Neural cell (in vitro differentiated cells): ENCODE data around the gene IGSF23. TPM values are rescaled to one million over a fixed set of nuclear protein-coding genes. Genes with fewer than 3 reads are reported as not detected.

Experiments
- polyA plus RNA-seq: library from polyadenylated mRNA; depleted of rRNA; stranded (reverse); fragments of >200 nt; gene quantifications from 2 replicates; pipeline ENCODE4 v1.2.3, GENCODE V29; 2014
- small RNA-seq, 3 experiments: library from RNA; depleted of rRNA; stranded (forward); fragments of <200 nt; gene quantifications; one replicate each; pipeline ENCODE3, GENCODE V24; 2012

IGSF23 gene
- polyA plus RNA-seq, 1 donor from 2014 or later = not detected

Small RNA genes within 50 kb of the gene (small RNA-seq; reads per million reads assigned to genes)
- 0 reads per million in 3 experiments for gene AC243964.1

Other genes with a start within 250 kb of the IGSF23 start
- gene ZNF285, start 212.0 kb upstream of the IGSF23 start, polyA plus RNA-seq = 45.5 and 47.1 TPM in 2 replicates
- gene ZNF229, start 165.1 kb upstream of the IGSF23 start, polyA plus RNA-seq = 3.8 and 9.2 TPM in 2 replicates
- gene ZNF180, start 113.0 kb upstream of the IGSF23 start, polyA plus RNA-seq = 17.1 and 20.4 TPM in 2 replicates
- gene CEACAM20, start 83.9 kb upstream of the IGSF23 start, polyA plus RNA-seq = not detected in 2 replicates
- 19.1 and 23.1 TPM in 2 replicates for gene PVR, start 30.3 kb downstream of the IGSF23 start, polyA plus RNA-seq
- gene CEACAM19, start 57.9 kb downstream of the IGSF23 start, polyA plus RNA-seq = 1.8 and 1.9 TPM in 2 replicates
- gene CEACAM16, start 85.6 kb downstream of the IGSF23 start, polyA plus RNA-seq = not detected in 2 replicates
- 0.48 and 1.6 TPM in 2 replicates for gene BCL3, start 135.1 kb downstream of the IGSF23 start, polyA plus RNA-seq
- not detected in 2 replicates for gene CBLC, start 164.3 kb downstream of the IGSF23 start, polyA plus RNA-seq
- 0.54 and 0.68 TPM in 2 replicates for gene BCAM, start 195.5 kb downstream of the IGSF23 start, polyA plus RNA-seq
- gene NECTIN2, start 232.7 kb downstream of the IGSF23 start, polyA plus RNA-seq = 33.2 and 43.5 TPM in 2 replicates